HG03439 (cell line): ENCODE measurements around the gene DLG2.
A peak's percentile ranks its signal among the peaks of the same experiment; 100 is the strongest.
"Not testable (repeated sequence)": the region's sequence is repeated elsewhere in the genome, so short reads cannot be mapped to it uniquely, and the experiment has no call there.

Experiments
- ATAC-seq: cut with Tn5 transposase; IDR thresholded peaks from one replicate; pipeline ENCODE4 v1.9.1; 2021; ENCODE audit warnings: mild to moderate bottlenecking, moderate library complexity; ENCODE audit not compliant: unreplicated experiment

DLG2 gene

DNA sequence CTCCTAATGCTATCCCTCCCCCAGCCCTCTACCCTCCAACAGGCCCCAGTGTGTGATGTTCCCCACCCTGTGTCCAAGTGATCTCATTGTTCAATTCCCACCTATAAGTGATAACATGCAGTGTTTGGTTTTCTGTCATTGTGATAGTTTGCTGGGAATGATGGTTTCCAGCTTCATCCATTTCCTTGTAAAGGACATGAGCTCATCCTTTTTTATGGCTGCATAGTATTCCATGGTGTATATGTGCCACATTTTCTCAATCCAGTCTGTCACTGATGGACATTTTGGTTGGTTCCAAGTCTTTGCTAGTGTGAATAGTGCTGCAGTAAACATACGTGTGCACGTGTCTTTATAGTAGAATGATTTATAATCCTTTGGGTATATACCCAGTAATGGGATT, 277.6 kb downstream of the DLG2 start:
- ATAC-seq: not testable (repeated sequence)

DNA sequence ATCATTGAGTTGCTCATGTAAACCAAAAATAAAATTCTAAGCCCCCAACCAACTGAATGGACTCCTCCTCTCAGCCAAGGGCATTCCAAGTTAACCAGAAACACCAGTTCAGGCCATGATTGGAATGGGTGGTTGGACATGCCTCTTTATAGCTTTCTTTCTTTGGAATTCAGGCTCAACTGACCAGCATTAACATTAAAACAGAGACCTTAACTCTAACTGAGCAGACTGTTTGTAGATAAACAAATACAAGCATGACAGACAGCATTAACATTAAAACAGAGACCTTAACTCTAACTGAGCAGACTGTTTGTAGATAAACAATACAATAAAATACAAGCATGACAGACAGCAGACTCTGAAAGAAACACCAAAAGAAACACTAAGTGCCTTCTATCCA, 278.2 kb downstream of the DLG2 start:
- ATAC-seq: no peak

DNA sequence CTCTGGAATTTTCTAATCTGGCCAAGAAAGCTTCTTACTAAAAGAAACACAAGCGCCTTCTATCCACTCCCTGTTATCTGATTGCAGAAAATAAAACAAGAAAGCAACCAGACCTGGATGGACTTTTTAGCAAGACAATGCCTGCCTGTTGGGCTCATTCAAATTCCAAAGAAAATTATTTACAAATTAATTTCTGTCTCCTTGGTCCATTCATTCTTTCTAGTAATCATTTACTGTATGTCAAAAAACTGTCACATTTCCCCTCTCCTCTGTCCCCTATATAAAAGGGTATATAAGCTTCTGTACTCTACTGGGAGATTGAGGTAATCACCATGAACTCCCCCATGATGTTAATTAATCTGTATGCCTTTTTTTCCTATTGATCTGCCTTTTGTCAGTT, 279.9 kb downstream of the DLG2 start:
- ATAC-seq: no peak

DNA sequence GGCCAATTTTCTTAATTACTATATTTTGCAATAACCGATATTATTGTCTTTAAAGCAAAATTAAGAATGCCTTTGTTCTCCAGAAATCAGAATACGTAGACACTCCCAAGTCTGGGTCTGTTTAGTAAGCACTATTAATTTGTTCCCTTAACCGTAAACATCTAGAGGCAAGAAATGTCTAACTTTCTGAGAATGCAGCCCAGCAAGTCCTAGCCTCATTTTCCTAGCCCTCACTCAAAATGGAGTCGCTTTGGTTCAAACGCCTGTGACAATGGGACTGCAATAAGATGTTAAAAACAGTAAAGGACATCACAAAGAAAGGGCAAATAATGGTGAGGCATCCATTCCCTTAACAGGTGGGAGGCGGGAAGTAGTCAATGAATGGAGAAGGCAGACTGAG, 280.7 kb downstream of the DLG2 start:
- no peak for ATAC-seq

DNA sequence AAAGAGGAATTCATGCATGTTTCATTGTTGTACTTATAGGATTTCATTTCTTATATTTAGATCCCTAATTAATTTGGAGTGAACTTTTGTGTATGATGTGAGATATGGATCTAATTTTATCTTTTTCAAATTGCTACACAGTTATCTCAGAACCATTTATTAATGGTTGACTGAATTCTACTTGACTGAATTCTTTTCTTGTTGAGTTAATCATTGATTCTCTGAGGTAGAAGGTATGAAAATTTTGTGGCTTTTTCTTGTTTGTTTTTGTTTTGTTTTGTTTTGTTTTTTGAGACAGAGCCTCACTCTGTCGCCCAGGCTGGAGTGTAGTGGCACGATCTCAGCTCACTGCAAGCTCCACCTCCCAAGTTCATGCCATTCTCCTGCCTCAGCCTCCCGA, 286.3 kb downstream of the DLG2 start:
- ATAC-seq: not testable (repeated sequence)

DNA sequence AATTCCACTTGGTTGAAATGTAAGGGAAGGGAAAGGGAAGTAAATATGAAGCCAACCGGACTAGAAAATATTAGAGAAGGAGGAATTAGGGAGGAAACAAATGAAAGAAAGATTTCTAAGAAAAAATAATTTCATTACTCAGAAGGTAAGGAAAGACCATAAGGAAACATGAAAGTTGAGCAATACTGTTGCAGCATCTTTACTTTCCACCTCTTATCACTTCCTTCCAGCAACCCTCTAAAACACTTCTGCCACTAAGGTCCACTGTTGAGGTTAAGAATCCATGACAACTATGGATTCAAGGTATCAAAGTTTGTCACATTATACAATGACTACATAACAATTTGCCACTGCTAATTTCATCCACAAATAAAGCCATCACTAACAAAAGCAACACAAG, 308.6 kb downstream of the DLG2 start:
- no peak for ATAC-seq

DNA sequence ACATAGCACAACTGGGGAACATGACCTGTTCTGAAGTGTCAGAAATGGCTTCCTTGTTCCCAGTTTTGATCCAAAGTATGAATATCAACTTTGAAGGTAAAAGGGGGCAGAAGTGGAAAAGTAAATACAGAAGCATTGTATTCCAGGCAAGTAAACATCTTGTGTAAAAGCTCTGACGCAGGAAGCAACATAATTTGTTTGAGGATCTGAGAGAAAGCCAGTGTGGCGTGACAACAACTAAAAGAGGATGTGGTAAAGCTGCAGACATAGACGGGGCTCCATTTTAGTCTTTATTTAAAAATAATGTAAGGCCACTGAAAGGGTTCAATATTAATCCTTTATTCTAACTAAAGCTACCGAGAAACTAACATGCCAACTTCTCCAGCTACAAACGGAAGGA, 310.2 kb downstream of the DLG2 start:
- peak; percentile 99 for ATAC-seq

DNA sequence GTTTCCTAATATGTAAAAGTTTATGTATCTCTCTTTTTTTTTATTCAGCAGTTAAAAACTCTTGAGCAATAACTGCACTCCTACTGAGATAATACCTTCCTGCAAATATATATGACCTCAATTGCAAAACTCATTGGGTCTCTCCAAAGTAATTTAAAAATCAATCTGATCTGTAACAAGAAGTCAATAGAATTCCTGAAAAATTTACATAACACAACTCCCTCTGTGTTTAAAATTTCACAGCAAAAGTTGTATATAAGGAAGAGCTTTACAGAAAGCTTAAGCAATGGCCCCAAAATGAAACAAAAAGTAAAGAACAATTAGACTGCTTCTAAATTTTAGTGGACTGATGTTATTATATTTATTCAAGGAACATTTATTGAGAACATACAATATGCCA, 313.4 kb downstream of the DLG2 start:
- ATAC-seq: no peak

DNA sequence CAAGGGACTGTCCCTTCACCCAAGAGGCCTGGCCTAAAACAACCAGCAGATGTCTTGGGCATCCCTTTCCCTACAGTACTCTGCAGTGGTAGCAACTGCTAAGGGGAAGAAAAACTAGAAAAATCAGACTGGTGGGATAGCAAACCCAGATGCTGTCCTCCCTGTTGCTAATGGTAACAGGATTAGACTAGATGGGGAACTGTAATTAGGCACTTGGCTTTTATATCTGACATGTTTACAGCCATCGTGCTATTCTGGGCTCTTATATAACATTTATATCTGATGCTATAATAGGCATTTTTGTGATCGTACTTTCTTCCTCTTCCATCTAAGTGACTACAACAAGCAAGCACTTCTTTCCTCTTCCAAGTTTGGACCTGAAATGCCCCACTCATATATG, 316.7 kb downstream of the DLG2 start:
- ATAC-seq: no peak

DNA sequence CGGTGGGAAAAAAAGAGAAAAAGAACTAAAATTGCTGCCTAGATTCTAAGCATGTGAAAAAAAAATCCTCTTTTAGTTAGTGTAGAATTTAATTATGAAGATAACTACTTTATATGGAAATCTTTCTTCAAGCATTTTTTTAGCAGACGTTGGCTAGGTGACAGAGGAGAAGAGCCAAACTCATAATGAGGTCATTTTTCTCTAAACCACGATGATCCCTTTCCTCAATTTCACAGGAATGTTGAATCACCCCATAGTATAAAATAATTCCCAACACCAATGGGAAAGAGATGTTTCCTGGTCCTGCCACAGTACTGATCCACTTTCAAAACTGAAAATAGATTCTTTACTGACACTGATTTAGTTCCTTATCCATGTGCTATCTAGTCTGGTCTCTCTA, 319.8 kb downstream of the DLG2 start:
- ATAC-seq: no peak

DNA sequence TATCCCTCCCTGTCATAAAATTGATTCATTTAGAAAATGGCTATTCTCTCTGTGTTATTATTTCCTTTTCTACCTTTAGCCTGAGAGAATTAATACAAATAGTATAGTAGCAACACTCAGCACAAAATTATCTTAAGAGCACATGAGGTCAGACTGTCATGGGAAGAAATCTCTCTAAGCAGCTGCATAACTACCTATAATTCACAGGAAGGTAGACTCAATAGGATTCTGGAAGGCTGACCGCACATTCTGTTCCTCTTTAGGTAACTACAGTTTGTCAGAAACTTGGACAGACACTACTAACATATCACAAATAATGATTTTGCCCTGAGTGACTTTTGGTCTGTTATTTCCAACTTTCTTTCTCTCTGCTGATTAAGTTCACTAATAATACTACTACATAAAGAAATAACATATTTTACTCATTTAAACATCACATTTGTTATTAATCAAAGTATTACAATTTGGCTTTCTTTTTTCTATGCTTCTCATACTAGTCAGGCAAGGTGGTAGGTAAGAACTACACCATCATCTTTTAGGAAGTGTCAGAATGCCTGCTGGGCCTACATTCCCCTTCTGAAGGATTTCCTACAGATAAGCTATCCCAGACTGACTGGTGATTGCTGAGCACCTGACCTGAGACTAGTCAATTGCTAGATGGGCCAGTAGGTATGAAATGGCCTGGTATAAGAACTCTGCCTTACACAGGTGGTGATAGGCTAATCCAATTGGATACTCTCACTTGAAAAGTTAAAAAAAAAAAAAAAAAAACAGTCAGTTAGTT, 325.1 kb downstream of the DLG2 start:
- ATAC-seq: no peak

DNA sequence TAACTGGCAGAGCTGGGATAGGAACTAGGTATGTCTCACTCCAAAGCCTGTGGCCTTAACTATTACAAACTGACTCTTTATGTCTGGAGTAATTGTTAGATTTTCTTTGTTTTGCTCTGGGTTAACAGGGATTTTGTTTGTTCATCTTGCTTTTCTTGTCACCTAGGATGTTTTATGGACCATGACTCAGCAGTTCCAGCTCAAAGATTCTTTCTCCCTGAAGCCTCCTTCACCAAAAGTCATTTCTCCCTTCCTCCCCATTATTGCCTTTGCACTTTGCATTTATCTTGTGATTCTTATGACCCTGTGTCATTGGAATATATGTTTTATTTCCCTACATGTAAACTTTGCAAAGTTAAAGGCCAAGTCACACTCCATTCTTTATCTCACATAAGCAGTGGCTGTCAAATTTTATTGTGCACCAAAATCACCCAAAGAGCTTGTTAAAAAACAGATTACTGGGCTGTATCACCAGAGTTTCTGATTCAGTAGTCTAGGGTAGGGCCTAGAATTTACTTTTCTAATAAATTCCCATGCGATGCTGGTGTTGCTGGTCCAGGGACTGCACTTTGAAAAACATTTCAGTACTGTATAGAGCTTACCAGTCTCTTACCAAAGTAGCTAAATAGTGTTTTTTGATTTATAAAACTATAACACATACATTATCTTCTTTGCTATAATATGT, 327.7 kb downstream of the DLG2 start:
- no peak for ATAC-seq

DNA sequence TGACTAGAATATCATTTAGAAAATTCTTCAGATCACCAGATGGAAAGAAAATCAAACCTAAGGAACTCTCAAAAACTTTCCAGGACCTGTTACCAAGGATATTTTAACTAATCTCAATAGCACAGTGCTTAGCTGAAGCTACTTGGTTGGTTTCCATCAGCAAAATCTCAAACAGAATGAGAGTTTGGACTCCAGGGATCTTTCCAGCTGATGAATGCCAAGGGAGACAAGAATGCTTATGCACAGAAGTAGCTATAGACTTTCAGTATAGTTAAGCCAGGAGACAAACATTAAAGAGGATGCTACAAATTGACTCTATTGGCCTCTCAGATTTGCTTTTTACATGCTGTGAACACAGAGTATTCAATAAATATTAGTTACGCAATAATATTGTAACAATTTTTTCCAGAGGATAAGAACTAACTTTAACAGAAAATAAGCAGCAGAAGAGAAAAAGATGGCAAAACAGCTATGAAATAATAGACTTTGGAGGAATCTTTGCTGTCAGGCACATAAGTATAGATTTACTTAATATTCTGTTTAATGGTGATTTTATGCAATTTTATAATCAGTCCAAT, 331.4 kb downstream of the DLG2 start:
- ATAC-seq: no peak

DNA sequence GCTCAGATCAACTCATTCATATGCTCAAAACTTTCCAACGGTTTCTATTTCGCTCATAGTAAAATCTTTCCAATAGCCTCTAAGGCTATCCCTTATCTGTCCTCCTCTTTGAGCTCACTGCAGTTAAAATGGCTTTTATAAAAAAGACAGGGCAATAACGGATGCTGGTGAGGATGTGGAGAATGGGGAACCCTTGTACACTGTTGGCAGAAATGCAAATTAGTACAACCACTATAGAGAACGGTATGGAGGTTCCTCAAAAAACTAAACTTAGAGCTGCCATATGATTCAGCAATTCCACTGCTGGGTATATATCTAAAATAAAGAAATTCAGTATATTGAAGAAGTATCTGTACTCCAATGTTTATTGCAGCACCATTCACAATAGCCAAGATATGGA, 345.6 kb downstream of the DLG2 start:
- no peak for ATAC-seq

DNA sequence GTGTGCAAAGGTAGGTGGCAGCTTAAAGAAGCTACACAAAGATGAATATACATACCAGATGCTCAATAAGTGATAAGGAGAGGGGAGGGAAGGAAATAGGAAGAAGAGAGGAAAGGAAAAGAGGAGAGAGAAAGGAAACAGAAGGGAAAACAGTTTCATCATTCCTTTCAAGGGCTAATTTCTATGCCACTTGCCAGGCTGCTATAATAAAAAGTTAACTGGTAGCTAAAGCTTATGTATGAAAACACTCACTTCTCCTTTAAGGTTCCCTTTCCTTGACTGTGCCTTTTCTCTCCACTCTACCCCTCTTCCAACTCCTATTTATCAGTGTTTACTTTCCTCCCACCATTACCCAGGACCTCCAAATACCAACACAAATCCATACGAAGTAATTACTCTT, 347.9 kb downstream of the DLG2 start:
- no peak for ATAC-seq

DNA sequence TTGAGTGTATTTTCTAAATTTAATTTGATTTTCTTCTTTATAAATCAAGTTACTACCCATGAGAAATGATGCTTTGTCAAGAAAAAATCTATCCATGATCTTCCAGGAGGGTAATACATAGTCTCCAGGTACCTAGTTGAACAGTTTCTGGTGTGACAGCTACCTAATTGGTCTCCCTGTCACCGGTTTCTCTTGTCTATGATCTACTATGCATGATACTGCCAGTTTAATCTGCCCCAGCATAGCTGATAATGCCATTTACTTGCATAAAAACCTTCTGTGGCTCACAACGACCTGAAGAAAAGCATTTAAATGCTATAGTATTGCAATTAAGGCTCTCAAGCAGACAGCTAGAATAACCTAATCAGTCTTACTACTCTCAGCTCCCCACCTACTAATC, 349.5 kb downstream of the DLG2 start:
- ATAC-seq: no peak

DNA sequence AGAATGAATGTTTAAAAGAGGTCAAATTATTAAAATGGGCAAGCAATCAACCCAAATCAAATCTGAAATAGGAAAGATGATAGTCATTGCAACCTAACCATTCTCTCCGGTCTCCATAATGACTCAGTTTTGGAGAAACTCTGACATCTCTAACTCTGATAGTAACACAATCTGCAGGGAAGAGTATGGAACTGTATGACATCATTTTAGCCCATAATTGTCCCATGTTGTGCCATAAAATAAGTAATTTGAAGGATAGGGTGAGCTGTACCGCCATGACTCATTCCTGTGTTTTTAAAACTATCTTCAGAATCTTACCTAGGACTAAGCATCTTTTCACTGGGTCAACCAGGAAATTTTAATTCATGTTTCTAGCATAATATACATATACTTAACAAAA, 350.8 kb downstream of the DLG2 start:
- no peak for ATAC-seq

DNA sequence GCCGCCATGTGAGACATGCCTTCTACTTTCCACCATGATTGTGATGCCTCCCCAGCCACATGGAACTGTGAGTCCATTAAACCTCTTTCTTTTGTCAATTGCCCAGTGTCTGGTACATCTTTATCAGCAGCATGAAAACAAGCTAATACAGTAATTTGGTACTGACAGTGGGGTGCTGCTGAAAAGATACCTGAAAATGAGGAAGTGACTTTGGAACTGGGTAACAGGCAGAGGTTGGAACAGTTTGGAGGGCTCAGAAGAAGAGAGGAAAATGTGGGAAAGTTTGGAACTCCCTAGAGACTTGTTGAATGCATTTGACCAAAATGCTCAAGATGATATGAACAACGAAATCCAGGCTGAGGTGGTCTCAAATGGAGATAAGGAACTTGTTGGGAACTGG, 356.8 kb downstream of the DLG2 start:
- not testable (repeated sequence) for ATAC-seq

DNA sequence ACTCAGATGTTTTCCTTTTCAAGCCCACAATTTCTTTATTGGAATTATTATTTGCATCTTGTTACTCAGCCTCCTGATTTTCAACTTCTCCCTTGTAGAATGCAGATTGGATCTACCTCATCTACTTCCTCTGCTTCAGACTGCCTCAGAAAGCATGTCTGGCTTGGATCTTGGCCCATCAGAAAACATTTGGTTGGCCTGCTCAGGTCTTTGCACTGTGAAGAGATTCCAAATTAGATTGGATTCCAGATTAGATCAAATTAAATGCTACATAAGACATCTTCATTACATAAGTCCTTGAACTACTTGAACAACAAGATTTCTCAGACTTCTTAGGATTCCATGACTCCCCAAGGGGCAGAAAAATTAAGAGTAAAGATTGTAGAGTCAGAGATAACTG, 358.0 kb downstream of the DLG2 start:
- no peak for ATAC-seq

DNA sequence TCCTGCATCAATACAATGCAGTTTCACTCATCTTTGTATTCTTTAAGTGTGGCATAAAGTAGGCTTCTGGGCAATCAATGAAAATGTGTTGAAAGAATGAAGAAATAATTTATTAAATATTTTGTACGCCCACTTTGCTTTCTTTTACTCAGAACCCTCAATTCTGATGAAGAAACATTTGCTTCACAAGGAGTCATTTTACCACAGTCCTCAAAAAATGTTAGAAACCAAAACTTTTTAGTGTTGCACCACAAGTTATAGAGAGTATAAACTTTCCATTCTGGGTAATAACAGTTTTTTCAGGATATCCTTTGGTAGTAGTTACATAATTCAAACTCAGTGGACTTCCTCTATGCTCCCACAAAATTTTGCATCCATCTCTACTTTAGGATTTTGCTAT, 360.5 kb downstream of the DLG2 start:
- ATAC-seq: no peak

DNA sequence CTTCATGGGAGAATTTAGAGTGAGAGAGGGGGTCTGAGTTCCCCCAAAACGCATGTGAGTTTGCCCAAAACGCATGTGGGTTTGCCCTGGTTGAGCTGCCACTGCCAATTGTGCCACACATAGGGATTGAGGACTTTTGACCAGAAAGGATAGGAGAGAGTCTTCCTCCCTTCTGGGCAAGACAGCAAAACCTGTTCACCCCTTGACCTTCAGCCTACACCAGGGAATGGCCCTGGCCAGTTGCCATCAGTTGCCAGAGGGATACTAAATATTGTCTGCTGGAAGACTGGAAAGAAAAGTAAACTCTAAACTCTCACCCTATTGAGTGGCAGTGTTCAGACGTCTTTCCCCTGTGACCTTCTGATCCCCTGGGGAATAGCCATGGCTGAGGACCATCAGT, 363.8 kb downstream of the DLG2 start:
- no peak for ATAC-seq

DNA sequence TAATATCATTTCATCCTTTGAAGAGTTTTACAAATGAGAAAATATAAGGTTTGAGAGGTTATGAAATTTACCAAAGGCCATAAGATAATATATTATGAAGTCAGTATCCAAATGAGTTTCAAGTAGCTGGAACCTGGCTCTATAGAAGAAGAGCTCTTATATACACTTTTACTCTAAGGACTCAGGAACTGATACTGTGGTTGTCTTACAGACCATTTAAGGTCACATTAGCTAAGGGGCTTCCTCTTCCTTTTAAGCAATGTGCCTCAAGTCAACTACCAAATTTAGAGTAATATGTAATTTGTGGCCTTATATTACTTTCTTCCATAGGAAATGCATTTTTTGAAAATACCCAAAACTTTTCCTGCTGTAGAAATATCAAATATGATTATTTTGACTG, 369.3 kb downstream of the DLG2 start:
- ATAC-seq: no peak
